NCI-H2029 (cell line): ENCODE data around the gene SMC5.
"Not testable (repeated sequence)": the region's sequence is repeated elsewhere in the genome, so short reads cannot be mapped to it uniquely, and the experiment has no call there.

Source experiments
- DNase-seq: peaks from one replicate; lab custom pipeline; 2025; lab: John Stamatoyannopoulos, UW

Gene SMC5

DNA sequence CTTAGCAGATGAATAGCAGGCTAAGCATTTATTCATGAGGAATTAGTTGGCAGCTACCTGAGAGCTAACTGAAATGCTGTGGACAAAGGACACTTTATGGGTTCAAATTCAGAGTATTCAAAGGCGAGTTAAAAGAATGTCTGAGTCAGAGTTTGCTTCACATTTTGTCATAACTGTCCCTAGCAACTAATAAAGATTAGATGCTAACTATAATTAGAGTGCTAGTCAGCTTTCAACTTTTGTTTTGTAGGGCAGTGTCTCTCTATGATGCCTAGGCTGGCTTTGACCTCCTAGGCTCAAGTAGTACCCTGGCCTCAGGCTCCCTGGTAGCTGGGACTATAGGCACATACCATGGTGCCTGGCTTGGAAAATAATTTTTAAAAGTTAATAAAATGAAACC lies 4.6 kb downstream of the SMC5 start:
- DNase-seq = no peak

DNA sequence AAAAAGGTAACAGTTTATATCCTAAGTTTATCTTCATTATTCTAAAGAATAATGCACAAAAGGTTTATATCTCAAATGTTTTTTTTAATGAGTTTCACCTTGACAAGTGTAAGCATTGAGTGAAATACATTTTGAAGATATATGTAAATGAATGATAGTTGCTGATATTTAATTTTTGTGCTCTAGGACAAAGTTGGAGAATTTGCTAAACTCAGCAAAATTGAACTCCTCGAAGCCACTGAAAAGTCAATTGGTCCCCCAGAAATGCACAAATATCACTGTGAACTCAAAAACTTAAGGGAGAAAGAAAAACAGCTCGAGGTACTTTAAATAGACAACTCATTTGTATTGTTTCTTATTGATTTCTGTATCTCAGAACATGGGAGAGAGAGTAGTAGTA lies 19.5 kb downstream of the SMC5 start:
- DNase-seq = no peak

DNA sequence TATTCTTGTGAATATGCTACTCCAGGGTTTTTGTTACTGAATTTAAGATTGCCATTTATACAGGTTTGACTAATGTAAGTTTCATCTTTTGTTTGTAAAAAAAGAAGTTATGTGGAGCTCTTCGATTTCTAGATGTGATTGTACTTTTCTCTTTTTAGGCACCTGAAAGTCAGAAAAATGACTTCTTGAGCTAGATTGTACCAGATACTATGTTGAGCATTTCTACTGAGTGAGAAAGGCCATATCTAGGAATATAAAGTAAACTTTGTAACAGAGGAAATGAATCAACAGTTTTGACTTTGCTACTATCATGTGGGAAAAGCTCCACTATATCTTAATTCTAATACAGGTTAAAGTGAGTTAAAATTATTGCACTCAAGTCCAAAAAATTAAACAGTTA lies 25.1 kb downstream of the SMC5 start:
- DNase-seq = no peak

DNA sequence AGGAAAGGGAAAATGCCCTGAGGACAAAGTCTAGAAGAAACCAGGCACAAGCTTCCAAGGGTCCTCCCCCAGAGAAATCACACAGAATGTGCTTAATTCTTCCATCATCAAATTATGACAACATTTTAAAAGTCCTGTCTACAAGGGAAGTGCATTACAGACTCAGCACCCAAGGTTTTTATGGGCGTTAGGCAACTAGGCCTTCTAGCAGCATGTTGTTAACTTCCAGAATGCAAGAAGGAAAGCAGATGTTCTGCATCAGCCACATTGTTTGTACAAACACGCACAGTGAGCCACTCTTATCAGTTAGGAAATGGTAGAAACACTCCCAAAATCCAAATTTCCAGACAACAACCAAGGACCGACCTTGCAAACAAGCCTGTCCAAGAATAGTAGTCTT lies 26.5 kb downstream of the SMC5 start:
- no peak for DNase-seq

DNA sequence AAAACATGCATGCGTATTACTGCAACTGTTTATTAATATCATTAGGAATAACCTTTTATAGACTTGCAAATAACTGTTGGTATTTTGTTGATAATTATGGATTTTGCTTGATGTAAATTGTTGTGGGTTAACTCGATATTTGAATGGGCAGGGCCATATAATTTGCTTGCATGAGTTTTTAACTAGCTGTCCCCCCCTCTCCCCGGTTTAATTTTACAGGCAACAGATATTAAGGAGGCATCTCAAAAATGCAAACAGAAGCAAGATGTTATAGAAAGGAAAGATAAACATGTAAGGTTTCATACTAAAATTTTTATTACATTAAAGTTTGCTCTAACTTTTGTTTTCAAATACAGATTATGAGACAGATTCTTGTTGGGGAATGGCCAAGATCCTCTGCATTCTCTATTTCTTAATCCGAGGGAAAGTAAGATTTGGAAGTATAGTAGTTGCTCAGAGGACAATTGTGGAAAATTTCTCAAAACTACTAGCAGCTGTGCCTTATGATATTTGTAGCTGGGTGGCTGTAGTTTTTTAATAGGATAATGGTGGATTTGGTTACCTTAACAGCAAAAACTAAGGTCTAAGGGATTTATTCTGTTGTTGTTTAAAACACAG lies 27.3 kb downstream of the SMC5 start:
- no peak for DNase-seq

DNA sequence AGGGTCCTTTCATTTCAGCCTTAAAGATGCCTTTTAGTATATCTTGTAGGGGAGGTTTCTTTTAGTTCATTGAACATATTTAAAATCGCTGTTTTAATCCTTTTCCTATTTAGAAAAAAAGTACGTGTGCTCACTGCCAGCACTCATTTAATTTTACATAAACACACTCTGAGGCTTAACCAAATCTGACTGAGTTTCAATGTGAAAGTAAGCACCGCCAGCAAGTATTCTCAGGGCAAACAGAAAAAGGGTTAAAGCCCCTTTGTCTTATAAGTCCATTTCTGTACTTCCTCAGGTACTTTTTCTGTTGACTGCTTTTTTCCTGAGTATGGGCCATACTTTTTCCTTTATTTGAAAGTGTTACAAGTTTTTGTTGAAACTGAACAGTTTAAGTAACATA lies 31.8 kb downstream of the SMC5 start:
- DNase-seq = no peak

DNA sequence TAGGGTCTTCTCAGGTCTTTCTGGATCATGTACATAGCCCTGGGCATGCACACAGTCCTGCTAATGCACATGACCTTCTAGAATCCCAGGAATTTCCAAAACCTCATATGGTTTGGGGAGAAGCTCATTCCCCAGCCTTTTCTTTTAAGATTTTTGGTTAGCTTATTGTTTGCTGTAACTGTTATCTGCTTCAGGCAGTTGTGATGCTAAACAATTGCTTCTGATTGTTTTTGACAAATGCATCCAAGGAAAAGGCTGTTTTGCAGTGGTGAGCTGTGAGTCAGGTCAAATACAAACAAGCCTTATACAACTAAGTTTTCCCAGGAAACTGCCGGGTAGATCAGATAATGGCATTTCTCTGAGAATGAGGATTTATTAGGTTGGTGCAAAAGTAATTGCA lies 32.7 kb downstream of the SMC5 start:
- DNase-seq = no peak

DNA sequence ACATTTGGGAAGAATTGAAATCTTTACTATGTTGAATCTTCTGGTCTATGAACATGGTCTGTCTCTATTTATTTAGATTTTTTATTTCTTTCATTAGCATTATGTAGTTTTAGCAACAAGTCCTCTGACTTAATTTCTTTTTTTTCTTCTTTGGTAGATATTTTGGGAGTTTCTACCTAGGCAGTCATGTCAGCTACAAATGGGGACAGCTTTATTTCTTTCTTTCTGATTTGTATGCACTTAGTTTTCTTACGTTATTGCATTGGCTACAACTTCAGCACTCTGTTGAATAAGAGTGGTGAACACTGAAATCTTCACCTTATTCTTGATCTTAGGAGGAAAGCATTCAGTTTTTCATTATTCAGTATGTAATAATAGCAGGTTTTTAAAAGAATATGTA lies 33.5 kb downstream of the SMC5 start:
- no peak for DNase-seq

DNA sequence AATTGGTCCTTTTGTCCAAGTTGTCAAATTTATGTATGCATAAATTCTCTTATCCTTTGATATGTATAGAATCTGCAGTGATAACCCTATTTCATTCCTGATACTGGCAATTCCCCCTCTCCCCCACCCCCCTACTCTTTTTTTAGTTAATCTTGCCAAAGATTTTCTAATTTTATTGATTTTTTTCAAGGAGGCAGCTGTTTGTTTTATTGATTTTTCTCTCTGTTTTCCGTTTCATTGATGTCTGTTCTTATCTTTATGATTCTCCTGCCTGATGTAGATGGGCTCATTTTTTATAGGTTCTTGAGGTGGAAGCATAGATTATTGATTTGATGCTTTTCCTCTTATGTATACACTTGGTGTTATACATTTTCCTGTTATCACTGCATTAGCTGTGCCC lies 34.4 kb downstream of the SMC5 start:
- DNase-seq = no peak

DNA sequence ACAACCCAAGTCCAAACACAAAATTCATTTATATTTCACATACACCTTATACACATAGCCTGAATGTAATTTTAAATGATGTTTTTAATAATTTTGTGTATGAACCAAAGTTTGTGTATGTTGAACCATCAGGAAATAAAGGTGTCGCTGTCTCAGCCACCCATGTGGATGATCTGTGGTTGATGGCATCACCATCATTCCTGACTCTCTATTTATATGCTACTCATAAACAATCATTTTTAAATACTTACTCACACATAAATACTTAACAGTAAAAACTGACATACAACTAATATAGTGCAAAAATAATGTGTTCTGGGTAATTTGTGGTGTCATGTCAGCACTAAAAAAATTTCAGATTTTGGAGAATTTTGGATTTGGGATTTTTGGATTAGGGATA lies 38.4 kb downstream of the SMC5 start:
- no peak for DNase-seq

DNA sequence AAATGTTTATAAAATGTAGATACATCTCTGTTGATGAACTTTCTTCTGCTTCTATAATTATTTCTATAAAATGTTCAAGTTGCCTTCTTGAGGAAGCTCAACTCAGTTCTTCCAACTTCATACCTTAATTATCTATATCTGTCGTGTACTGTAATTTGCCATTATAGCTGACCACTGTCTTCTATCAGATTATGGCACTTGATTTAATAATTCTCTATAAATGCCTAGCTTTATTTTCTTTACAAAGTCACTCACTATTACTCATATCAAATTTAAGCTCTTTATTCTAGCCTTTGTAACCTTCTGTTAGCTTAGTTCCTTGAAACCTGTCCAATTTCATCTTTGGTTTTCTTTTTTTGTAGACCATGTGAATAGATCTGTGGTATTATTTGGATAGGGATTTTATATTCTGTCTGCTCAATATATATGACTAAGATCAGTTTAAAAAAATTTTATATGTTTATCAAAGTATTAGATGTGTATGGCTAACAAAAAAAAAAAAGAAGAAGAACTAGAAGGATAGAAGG lies 39.5 kb downstream of the SMC5 start:
- no peak for DNase-seq

DNA sequence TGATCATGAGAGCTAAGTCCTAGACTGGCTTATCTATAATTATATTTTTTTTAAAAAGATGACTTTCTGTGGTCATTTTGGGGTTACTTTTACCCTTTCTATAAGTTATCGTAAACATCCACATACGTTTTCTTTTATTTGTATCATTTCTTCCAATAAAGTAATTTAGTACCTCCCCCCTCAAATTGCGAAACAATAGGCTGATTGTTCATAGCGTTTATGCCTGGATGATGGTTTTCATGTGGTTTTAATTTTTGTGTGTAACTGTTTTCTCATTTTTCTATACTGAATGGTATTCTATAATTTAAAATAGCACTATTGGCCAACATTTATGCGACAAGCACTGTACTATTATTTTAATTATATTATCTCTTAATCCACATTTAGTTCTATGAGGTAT lies 44.5 kb downstream of the SMC5 start:
- DNase-seq = no peak

DNA sequence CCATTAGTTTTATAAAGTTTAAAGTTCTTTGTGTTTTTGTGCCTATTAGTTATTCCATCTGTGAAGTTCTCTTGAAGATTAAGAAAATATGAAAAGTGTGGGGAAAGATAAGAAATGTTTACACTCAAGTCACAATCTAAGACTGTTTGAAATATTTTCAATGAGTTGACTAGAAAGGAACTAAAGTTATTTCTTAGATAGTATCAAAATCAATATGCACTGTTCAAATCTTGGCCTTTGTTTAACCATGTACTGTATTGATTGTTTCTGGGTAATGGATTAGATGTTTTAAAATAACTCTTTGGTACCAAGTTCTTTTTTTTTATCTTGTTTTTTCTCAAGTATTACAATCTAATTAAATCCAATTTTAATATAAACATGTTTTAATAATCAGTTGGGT lies 46.0 kb downstream of the SMC5 start:
- DNase-seq = no peak

DNA sequence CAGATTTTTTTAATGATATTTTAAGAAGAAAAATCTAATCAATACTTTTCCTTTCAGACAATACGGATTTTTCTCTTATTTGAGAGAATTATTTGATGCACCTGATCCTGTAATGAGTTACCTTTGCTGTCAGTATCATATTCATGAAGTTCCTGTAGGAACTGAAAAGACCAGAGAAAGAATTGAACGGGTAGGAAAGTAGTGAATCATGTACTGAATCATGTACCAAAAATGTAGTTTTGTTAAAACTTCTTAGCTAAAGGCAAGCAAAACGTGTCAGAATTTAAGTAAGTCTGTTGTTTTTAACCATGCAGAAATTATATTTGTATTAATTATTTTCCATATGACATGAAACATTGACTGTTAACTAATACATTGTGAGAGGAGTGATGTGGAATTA lies 56.6 kb downstream of the SMC5 start:
- DNase-seq = no peak

DNA sequence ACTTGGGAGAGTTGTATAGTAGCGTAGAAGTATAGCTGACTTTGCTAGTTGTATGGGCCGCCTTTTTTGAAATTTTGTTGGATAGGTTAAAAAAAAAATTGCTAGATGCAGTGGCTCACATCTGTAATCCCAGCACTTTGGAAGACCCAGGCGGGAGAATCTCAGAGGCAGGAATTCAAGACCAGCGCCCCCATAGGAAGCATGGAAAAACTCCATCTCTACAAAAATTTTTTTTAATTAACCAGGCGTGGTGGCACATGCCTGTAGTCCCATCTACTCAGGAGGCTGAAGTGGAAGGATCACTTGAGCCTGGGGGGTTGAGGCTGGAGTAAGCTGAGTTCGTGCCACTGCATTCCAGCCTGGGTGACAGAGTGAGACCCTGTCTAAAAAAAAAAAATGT lies 59.2 kb downstream of the SMC5 start:
- DNase-seq = no peak

DNA sequence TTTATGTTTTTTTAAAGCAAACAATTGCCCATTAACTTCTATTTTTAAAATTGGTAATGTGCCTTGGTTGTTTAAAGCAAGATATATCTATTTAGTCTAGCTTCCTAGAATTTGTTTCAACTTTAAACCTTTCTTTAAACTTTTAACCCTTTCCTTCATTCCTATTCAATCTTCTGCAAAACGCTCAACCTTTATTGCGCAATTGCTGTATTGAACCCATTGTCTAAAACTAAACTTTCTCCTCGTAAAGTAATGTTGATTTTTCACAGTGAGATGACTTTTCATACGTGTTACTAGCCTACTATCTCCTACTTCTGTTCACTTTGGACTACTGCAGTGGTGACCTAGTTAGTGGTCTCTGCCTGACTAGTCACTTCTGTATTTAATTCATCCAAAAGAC lies 63.3 kb downstream of the SMC5 start:
- no peak for DNase-seq

DNA sequence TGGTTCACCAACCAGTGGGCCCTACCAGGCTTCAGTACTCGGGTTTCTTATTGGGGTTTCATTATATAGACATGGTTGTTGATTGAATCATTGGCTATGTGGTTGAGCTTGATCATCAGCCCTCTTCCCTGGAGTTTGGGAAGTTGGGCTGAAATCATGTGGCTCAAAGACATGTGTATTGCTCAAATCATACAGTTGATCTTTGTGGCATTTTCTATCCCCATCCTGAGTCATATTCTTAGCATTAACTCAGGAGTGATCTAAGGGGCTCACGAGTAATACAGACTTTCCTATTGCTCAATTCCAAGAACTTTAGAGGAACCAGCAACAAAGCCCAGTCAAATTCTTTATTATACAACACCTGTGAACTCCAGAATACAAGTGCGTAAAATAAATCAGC lies 66.2 kb downstream of the SMC5 start:
- no peak for DNase-seq

DNA sequence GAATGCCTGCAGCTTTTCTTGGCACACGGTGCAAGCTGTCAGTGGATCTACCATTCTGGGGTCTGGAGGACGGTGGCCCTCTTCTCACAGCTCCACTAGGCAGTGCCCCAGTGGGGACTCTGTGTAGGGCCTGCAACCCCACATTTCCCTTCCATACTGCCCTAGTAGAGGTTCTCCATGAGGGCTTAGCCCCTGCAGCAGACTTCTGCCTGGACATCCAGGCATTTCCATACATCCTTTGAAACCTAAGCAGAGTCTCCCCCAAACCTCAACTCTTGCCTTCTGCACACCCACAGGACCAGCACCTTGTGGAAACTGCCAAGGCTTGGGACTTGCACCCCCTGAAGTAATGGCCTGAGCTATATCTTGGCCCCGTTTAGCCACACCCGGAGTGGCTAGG lies 69.8 kb downstream of the SMC5 start:
- not testable (repeated sequence) for DNase-seq

DNA sequence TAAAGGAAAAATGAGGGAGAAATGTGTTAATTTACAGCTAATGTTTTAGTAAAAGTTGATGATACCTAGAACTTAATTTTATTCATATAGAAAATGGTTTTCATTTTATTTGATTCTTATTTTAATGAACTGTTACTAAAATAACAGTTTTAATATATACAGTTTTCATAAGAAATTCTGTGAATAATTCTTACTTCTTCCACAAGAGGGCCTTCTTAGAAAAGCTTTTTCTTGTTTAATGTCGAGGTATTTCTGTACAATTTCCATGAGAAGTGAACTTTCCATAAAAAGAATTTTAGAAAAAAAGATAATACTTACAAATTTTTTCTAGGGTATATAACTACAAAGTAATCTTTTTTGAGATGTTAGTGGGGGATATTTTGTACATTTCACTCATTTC lies 81.8 kb downstream of the SMC5 start:
- DNase-seq = peak; percentile 8

DNA sequence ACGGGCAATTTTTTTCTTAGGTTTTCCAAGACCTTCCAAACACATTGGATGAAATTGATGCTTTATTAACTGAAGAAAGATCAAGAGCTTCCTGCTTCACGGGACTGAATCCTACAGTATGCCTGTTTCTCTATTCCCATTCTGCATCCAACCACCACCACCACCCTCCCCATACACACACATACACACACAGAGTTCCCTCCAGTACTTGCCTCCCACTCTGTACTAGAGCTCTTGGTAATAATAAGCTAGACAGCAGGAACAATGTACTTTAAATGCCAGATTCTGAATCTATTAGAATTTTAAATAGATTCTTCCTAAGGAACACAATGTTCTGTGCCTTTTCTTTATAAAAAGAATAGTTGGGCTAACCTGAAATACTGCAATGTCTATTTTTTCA lies 88.3 kb downstream of the SMC5 start:
- no peak for DNase-seq

DNA sequence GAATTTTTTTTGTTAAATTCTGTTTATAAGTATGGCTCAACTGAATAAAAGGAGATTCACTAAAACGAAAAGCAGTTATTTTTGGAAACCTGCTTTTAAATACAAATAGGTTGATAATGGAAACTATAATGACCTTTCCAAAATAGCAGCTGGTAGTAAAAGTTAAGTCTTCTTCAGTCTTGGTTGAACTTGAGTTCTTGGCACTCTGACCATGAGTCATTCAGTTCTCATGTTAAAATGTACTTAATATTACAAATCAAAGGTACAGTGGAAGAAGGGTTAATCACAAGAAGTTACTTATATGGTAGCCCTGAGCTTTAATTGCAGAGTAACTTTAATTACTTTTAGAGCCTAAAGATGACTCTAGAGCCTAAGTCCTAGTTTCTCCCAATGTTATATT lies 93.6 kb downstream of the SMC5 start:
- no peak for DNase-seq

DNA sequence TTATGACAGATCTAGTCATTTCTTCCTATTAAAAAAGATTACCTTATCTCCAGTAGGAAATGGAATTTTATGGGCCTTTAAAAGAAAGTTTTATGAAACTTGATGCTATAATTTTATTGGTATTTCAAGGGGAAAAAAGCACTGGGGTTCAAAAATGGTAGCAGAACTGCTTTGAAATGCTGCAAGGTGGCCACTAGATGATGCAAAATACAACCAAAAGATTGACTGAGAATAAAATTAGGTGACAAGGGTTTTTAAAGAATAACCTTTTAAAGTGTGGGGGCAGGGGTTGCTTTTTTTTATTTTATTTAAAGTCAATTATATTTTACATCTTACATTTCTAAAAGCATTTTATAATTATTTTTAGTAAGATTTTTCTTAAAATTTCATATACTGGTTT lies 94.0 kb downstream of the SMC5 start:
- DNase-seq = no peak

DNA sequence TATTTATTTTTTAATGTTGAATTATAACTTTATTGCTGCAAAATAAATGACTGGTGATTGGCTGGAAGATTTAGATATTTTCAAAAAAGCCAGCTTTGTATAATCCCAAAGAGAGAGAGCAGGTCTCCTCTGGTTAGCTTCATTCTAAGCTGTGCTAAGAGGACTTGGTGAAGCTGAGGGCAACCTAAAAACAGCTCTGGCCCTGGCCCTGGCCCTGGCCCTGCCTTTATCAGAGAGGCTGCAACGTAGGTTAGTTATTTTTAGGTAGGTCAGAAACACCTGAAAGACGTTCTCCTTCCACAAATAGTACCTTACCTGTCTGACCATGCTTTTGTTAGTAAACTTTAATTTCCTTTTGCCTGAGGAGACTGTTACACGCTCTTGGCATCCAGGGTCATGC lies 97.0 kb downstream of the SMC5 start:
- DNase-seq = no peak

DNA sequence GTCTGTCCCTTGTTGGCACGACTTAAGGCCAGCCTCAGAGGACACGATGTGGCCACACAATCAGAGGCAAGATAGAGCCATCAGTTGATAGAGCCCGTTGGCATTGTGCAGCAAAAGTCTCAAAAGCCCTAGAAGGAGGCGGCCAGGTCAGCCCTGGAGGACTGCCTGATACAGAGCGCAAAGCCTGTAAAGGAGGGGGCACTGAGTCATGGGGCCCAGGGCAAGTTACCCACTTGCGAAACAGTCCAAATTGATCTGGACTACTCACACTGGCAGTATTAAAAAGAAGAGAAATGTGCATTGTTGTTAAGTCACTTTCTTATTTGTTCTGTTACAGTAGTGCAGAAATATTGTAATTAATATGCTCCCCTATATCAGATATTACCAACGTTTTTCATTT lies 104.2 kb downstream of the SMC5 start:
- DNase-seq = no peak

DNA sequence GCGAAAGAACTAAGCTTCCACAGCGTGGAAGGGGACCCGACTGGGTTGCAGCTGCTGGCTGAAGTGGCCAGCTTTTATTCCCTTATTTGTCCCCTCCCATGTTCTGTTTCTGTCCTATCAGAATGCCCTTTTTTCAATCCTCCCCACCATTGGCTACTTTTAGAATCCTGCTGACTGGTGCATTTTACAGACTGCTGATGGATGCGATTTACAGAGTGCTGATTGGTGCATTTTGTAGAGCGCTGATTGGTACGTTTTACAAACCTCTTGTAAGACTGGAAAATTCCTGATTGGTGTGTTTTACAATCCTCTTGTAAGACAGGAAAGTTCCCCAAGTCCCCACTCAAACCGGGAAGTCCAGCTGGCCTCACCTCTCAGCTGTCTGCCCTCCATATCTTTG lies 105.0 kb downstream of the SMC5 start:
- no peak for DNase-seq
